Retinal pigment epithelial cell (primary cell): ENCODE measurements around the gene UBAC2.
"Not testable (repeated sequence)": the region's sequence is repeated elsewhere in the genome, so short reads cannot be mapped to it uniquely, and the experiment has no call there.

Source experiments
- DNase-seq: peaks from one replicate; pipeline ENCODE4 v3.0.0-alpha.2; 2010; ENCODE audit warnings: low read depth
- H3K4me3 ChIP-seq: 2 replicates; pipeline ENCODE4 v1.5.1; 2011; ENCODE audit warnings: mild to moderate bottlenecking, low read length, control low read depth, moderate library complexity
- CTCF ChIP-seq: conservative IDR thresholded peaks from 2 replicates; pipeline ENCODE4 v1.5.1; 2011; ENCODE audit warnings: low read depth, low read length, control low read depth, inconsistent platforms

UBAC2 gene

GRCh38 chr13:99407906-99408702 is 207.4 kb downstream of the UBAC2 start:
- DNase-seq = no peak
- no peak for TF ChIP-seq CTCF
- H3K4me3 ChIP-seq = no peak overlapping the region

- H3K4me3 ChIP-seq = no peak overlapping the region
- no peak for TF ChIP-seq CTCF
- no peak for DNase-seq
These were observed 208.0 kb downstream of the UBAC2 start for GRCh38 chr13:99408703-99409000.

DNA sequence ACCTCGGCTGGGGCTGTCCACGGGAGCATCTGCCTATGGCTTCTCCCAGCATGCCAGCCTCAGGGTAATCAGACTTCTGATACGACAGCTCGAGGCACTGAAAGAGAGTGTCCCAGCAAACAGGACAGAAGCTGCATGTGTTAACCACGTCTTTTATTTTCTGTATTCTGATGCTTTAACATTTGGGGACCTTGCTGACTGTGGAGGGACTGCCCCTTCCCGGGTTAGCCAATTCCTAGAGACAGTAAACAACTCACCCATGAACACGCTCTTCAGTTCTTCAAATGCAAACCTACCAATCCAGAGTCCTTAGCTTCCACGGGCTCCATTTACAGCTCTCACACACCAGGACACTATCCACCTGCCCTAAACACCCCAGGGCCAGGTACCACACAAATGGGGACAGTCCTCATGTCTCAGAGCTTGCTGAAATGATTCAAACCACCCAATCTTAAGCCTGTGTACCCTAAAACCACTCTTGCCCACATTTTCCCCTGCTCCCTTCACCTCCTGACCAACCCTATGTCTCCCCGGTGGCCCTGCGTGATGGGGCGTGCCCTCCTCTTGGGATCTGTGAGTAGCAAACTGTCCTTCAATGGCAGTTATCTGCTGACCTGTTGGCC is 208.9 kb downstream of the UBAC2 start:
- DNase-seq = not testable (repeated sequence)

GRCh38 chr13:99410646-99411475 is 210.2 kb downstream of the UBAC2 start:
- not testable (repeated sequence) for DNase-seq

More for the DNA sequence above, 208.9 kb downstream of the UBAC2 start:
- not testable (repeated sequence) for H3K4me3 ChIP-seq

GRCh38 chr13:99412856-99413255 is 212.2 kb downstream of the UBAC2 start:
- DNase-seq = no peak
- no peak for TF ChIP-seq CTCF
- H3K4me3 ChIP-seq = no peak overlapping the region

More at GRCh38 chr13:99410646-99411475, 210.2 kb downstream of the UBAC2 start:
- not testable (repeated sequence) for H3K4me3 ChIP-seq

DNA sequence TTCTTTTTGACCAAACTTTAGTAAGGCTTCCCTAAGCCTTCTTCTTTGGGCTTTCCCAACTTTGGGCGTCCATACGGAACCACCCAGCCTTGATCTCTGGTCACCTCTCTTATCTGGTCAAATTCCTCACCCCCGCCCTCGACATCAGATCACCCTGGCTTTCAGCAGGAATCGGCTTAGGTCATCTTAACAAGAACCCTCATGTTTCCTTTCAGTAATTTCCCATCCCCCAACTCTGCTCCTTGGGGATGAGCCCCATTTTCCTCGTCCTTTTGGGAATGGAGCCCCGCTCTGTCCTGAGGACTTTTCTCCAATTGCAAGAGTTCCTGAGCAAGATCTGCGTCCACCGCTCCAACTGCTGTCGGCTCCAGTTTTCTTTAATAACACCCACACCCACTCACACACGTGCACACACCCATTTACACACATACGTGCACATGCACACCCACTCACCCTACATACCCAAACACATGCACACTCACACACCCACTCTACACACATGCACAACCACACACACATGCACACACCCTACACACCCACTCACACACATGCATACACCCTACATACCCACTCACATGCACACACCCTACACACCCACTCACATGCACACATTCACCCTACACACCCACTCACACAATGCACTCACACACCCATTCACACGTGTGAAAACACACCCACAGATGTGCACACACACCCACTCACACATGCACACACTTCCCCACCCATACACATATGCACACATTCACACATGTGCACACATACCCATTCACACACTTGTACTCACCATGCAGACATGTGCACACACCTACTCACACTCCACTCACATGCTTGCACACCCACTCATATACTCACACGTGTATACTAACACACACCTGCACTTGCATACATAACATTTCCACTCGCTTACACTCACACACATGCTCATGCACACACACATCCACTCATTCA is 213.7 kb downstream of the UBAC2 start:
- no peak for DNase-seq
- TF ChIP-seq CTCF = no peak
- H3K4me3 ChIP-seq = no peak overlapping the region

DNA sequence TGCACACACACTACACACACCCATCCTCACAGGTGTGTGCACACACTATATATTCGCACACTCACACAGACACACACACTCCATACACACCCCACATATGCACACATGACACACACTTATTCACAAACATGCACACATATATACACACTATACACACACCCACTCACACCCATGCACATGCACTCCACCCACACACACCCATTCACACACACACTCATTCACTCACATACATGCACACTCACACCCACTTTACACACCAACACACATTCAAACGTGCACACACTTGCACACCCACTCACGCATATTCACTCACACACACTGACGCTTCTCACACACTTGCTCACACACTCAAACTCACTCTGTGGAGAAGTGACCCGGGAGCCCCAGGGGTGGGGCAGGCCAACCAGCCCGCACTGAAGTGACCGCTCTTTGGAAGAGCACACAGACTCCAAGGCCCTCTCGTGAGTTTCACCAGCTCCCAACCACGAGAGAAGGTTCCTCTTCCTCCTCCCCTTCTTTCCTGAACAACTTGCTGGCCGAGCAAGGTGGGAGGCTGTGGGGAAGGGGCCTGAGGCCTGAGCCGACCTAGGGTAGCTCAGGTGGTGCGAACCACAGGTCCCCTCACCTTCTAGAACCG is 214.5 kb downstream of the UBAC2 start:
- no peak for DNase-seq
- H3K4me3 ChIP-seq = no peak overlapping the region
- TF ChIP-seq CTCF = no peak
